Psoas muscle (tissue), 8 donors: ENCODE results near the gene ZNF285. TPM values are rescaled to one million over a fixed set of nuclear protein-coding genes. Genes with fewer than 3 reads are reported as not detected.

Experiments
- ATAC-seq, 4 donors: fragments of 200-7000 bp; cut with Tn5 transposase; one replicate each; pipeline ENCODE4 v1.9.1; 2020; ENCODE audit warnings: moderate library complexity in 3 of 4, mild to moderate bottlenecking in 2 of 4
- DNase-seq, 2 donors: peaks; one replicate each; pipeline ENCODE4 v3.0.0-alpha.2; 2020
- H3K27ac ChIP-seq: fragments of 200-600 bp; one replicate; pipeline ENCODE4 v1.8.0; 2022
- H3K27me3 ChIP-seq, 3 donors: fragments of 200-600 bp in 1 of 3; one replicate each; pipeline versions ENCODE4 v1.6.1 to v1.8.0; 2013 to 2022; ENCODE audit warnings: low read length in 2 of 3, mild to moderate bottlenecking in 2 of 3, moderate library complexity in 1 of 3; ENCODE audit not compliant: insufficient read depth in 3 of 3
- H3K36me3 ChIP-seq, 2 donors: fragments of 200-600 bp in 1 of 2; one replicate each; pipeline versions ENCODE4 v1.6.1 to v1.8.0; 2013 to 2022; ENCODE audit warnings: low read depth in 1 of 2, mild to moderate bottlenecking in 1 of 2, moderate library complexity in 1 of 2; ENCODE audit not compliant: insufficient read depth in 1 of 2
- H3K4me1 ChIP-seq: fragments of 200-600 bp; one replicate; pipeline ENCODE4 v1.8.0; 2022
- H3K4me3 ChIP-seq: fragments of 200-600 bp; one replicate; pipeline ENCODE4 v1.8.0; 2022; ENCODE audit warnings: mild to moderate bottlenecking
- H3K9me3 ChIP-seq: fragments of 200-600 bp; one replicate; pipeline ENCODE4 v1.8.0; 2022
- CTCF ChIP-seq: fragments of 200-600 bp; IDR thresholded peaks from one replicate; pipeline ENCODE4 v1.8.0; 2022; ENCODE audit warnings: antibody characterized with exemption
- WGBS, 3 donors: extraction: QIAGEN DNeasy Blood & Tissue Kit; methylation state at CpG; one replicate each; pipeline versions ENCODE4 v1.1.6 to v1.1.7; 2013; 5-methylcytosine and 5-hydroxymethylcytosine counted together
- intact Hi-C, 2 donors: fragments of 100-400 bp; cut with DNase I; formaldehyde crosslinking; loops; one replicate each; pipeline versions ENCODE4 v1.11.0 to v1.14.2; 2022
- polyA plus RNA-seq, 3 donors: library from polyadenylated mRNA; stranded (reverse); fragments of 200-250 nt; gene quantifications; one replicate each; pipeline ENCODE4 v1.2.3, GENCODE V29; 2013
- total RNA-seq, 4 donors: library from RNA; stranded (reverse); fragmentation: NEBNext Ultra II Directional in 2 of 4; extraction: Animal tissue kit (Norgen Biotek cat#: 25700) in 2 of 4; gene quantifications; one replicate each; pipeline versions ENCODE4 v1.2.1 to v1.2.4, GENCODE V29; 2021 to 2023
- donor health status: healthy with polysubstance abuse.
- donor health status: DM: no; HTN: no; CAD: no; lungs with moderate emphysema.
- donor health status: Bipolar disorder and iron deficiency.
- donor health status: healthy.
- donor health status: DM: yes; HTN: yes; CAD: no.
- donor health status: DM: no; HTN: no; CAD: no.
- donor health status: DM: no; HTN: no; CAD: no.
- donor health status: DM: yes; HTN: yes; CAD: no.

ZNF285 gene
- total and polyA plus RNA-seq, 7 donors, result 0.86 to 4.3 (median 1.6) TPM

DNA sequence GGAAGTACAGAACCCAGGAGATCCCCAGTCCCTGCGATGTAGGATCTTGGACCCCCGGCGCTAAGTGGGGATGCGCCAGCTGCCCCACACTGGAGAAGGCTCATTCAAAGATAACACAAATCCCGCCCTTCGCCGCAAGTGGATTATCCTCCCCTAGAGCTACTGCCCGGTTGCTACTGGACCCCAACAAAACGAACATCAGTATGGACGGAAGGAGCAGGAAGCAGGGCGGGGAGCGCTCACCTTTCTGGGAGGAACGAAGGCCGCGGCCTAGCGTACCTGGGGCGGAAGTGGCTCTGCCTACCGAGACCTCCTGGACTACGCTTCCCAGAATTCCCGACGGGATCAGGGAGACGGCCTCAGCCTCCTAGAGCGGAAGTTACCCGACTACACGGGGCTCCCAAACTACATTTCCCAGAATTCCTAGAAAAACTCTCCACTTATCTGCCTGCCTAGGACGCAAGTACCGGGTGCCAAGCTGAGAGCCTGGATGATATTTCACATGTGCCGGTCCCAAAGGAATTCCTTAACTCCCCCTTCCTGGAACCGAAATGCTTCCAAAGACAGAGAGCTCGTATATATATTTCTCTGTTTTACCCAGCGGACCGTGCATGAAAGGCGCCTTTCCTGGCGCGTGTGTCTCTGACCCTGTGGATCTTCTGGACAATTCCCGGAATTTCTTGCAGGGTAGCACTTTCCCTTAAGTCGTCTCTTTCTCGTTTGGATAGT lies 44.9 kb downstream of the ZNF285 start, which contains the start of gene ZNF112:
TSS of gene ZNF112 (minus strand) at position 298 of the 729 bp plus-strand sequence. CDS start 16,141 bp downstream, outside the sequence.
- H3K4me3 ChIP-seq, result peak within 1 kb of the TSS; percentile 79
- H3K36me3 ChIP-seq, result peaks cover 0 to 3% of the 10 kb centered on the region in 2 donors
- ATAC-seq, result peak; percentile 98 to 100 (median 100)
- H3K4me1 ChIP-seq, result peaks cover 5% of the 10 kb centered on the region
- intact Hi-C loops, result loop anchor here in 1 of 2 donors (5.0 to 10.0 kb wide), 4 partner anchors 49 to 304 kb away; partner anchors contain the start of genes ZNF223, ZNF225, ZNF226 and ZNF235
- WGBS, 3 donors, result 1 to 2% (median 1%) methylated on average over 35 to 38 of the region's 38 CpGs
- H3K27me3 ChIP-seq, result no peaks in the 10 kb centered on the region
- DNase-seq, result peak; percentile 80 to 91
- H3K9me3 ChIP-seq, result peaks cover 28% of the 10 kb centered on the region
- H3K27ac ChIP-seq, result peak within 1 kb of the TSS; percentile 55
- TF ChIP-seq CTCF, result no peak

DNA sequence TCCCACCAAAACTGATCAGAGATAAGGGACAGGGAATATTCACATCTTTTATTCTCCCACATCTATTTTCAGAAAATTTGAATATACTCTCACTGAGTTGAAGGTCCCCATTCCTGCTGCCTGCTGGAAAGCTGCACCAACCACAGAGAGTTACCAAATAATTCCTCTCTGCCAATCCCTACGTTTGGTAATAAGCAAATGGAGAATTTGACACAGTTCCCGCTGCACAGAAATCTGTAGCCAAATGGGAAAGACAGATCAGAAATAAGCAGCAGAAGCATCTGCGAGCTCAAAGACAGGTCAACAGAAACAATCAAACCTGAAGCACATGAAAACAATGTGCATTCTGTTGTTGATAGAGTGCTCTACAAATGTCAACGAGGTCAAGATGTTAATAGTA lies 54.9 kb downstream of the ZNF285 start:
- no peak for DNase-seq
- intact Hi-C loops, result no loop called here
- no peak for TF ChIP-seq CTCF
- ATAC-seq, result no peak
- Histone ChIP-seq H3K4me1 (no peaks in the 10 kb centered on the region), H3K9me3 (peaks cover 71% of the 10 kb centered on the region), H3K27me3 (no peaks in the 10 kb centered on the region), H3K36me3 (no peaks in the 10 kb centered on the region), H3K4me3 (no peak overlapping the region), H3K27ac (no peak overlapping the region)
- 79 to 84% (median 83%) methylated on average over 4 of the region's 4 CpGs for WGBS, 3 donors

GRCh38 chr19:44345959-44346358 lies 55.4 kb downstream of the ZNF285 start:
- DNase-seq (no peak), ATAC-seq (no peak)
- Histone ChIP-seq H3K36me3 (no peaks in the 10 kb centered on the region), H3K27me3 (no peaks in the 10 kb centered on the region), H3K9me3 (peaks cover 66% of the 10 kb centered on the region), H3K27ac (no peak overlapping the region), H3K4me3 (no peak overlapping the region), H3K4me1 (no peaks in the 10 kb centered on the region)
- intact Hi-C loops, result no loop called here
- WGBS, 3 donors, result 86 to 88% (median 87%) methylated on average over 4 of the region's 4 CpGs
- TF ChIP-seq CTCF, result no peak

GRCh38 chr19:44344255-44344654 lies 57.2 kb downstream of the ZNF285 start:
- Histone ChIP-seq H3K36me3 (peaks cover 4 to 12% of the 10 kb centered on the region in 2 donors), H3K9me3 (peaks cover 52% of the 10 kb centered on the region), H3K4me1 (no peaks in the 10 kb centered on the region), H3K4me3 (no peak overlapping the region), H3K27me3 (no peaks in the 10 kb centered on the region), H3K27ac (no peak overlapping the region)
- no peak for ATAC-seq
- no peak for DNase-seq
- no peak for TF ChIP-seq CTCF
- WGBS, 3 donors, result 33 to 45% (median 37%) methylated on average over 1 of the region's 1 CpG
- intact Hi-C loops, result no loop called here
